Keratinocyte (primary cell): ENCODE data around the gene ALKBH2. TPM values are rescaled to one million over a fixed set of nuclear protein-coding genes. Genes with fewer than 3 reads are reported as not detected.

Source experiments
- DNase-seq: peaks from one replicate; pipeline ENCODE4 v3.0.0-alpha.2; 2011; ENCODE audit warnings: low read depth, missing footprints, low spot score
- FAIRE-seq: peaks from 2 replicates; lab custom pipeline; 2011; peaks lifted over from hg19 to GRCh38; lab: Jason Lieb, UNC
- H2AFZ ChIP-seq: 2 replicates; pipeline ENCODE4 v1.6.0; 2012; ENCODE audit warnings: low read length, control low read depth, inconsistent platforms; ENCODE audit not compliant: control insufficient read depth
- H3K27ac ChIP-seq: 2 replicates; pipeline ENCODE4 v1.5.1; 2011; ENCODE audit warnings: low read length; ENCODE audit not compliant: control insufficient read depth, insufficient read depth
- H3K27me3 ChIP-seq: 3 replicates; pipeline ENCODE4 v1.6.0; 2011; ENCODE audit warnings: low read length; ENCODE audit not compliant: control insufficient read depth, insufficient read depth; ENCODE audit errors: extremely low read depth
- H3K36me3 ChIP-seq, 2 experiments: 2 replicates in 1 of 2; 3 replicates in 1 of 2; pipeline ENCODE4 v1.5.1; 2011; ENCODE audit warnings: low read length in 2 of 2, mild to moderate bottlenecking in 1 of 2; ENCODE audit not compliant: control insufficient read depth in 2 of 2, insufficient read depth in 2 of 2; ENCODE audit errors: extremely low read depth in 1 of 2
- H3K4me1 ChIP-seq: 3 replicates; pipeline ENCODE4 v1.5.1; 2011; ENCODE audit warnings: low read length; ENCODE audit not compliant: control insufficient read depth, insufficient read depth; ENCODE audit errors: extremely low read depth
- H3K4me2 ChIP-seq: 3 replicates; pipeline ENCODE4 v1.6.0; 2011; ENCODE audit warnings: low read depth, low read length; ENCODE audit not compliant: control insufficient read depth, insufficient read depth; ENCODE audit errors: extremely low read depth
- H3K4me3 ChIP-seq, 3 experiments: fragments of 200-600 bp in 1 of 3; sonication (generic) in 1 of 3; 2 replicates in 2 of 3; 3 replicates in 1 of 3; pipeline ENCODE4 v1.5.1; 2011 to 2016; ENCODE audit warnings: low read length in 3 of 3, mild to moderate bottlenecking in 3 of 3, control low read depth in 2 of 3, inconsistent platforms in 1 of 3, low read depth in 1 of 3, mixed read lengths in 1 of 3, mixed run types in 1 of 3, moderate library complexity in 1 of 3; ENCODE audit not compliant: control insufficient read depth in 2 of 3, insufficient read depth in 2 of 3; ENCODE audit errors: extremely low read depth in 1 of 3
- H3K79me2 ChIP-seq: 2 replicates; pipeline ENCODE4 v1.6.0; 2012; ENCODE audit warnings: low read length; ENCODE audit not compliant: control insufficient read depth, insufficient read depth
- H3K9ac ChIP-seq: 3 replicates; pipeline ENCODE4 v1.6.0; 2011; ENCODE audit warnings: low read length; ENCODE audit not compliant: control insufficient read depth, insufficient read depth; ENCODE audit errors: extremely low read depth
- H3K9me1 ChIP-seq: 3 replicates; pipeline ENCODE4 v1.6.0; 2011; ENCODE audit warnings: low read length; ENCODE audit not compliant: control insufficient read depth, insufficient read depth; ENCODE audit errors: extremely low read depth
- H3K9me3 ChIP-seq: 2 replicates; pipeline ENCODE4 v1.5.1; 2012; ENCODE audit warnings: low read depth, low read length; ENCODE audit not compliant: control insufficient read depth
- H4K20me1 ChIP-seq: 3 replicates; pipeline ENCODE4 v1.6.0; 2011; ENCODE audit warnings: low read length; ENCODE audit not compliant: control insufficient read depth, insufficient read depth; ENCODE audit errors: extremely low read depth
- CTCF ChIP-seq, 3 experiments: IDR thresholded peaks in 1 of 3; conservative IDR thresholded peaks in 1 of 3; optimal IDR thresholded peaks in 1 of 3; 2 replicates in 2 of 3; 3 replicates in 1 of 3; pipeline versions ENCODE3 to v1.5.1; 2011; ENCODE audit warnings: low read length in 3 of 3, mild to moderate bottlenecking in 3 of 3, moderate library complexity in 2 of 3, control low read depth in 1 of 3, inconsistent platforms in 1 of 3; ENCODE audit not compliant: insufficient read depth in 2 of 3; ENCODE audit errors: extremely low read depth in 1 of 3
- EZH2 ChIP-seq: IDR thresholded peaks from one replicate; pipeline ENCODE4 v1.6.1; 2012; ENCODE audit warnings: inconsistent platforms, mild to moderate bottlenecking, low read length, moderate library complexity
- dilution Hi-C: fragments of 300-500 bp; cut with MboI; formaldehyde crosslinking; loops from one replicate; pipeline ENCODE4 v1.7.0; 2020; ENCODE audit warnings: low sequenced_read_pairs; ENCODE audit not compliant: extremely low pct_ligation_motif_present
- polyA plus RNA-seq, 5 experiments: library from polyadenylated mRNA; depleted of rRNA in 3 of 5; stranded (reverse) in 3 of 5; stranded (forward) in 1 of 5; unstranded in 1 of 5; fragments of >200 nt; gene quantifications; 1 replicate in 1 of 5; 2 replicates in 3 of 5; 3 replicates in 1 of 5; pipeline versions ENCODE4 v1.2.1 to v1.2.3, GENCODE V29; 2011 to 2012; ENCODE audit warnings: missing spikeins in 2 of 5, low read depth in 1 of 5, low replicate concordance in 1 of 5

ALKBH2 gene
- polyA plus RNA-seq, 1 donor (not counting 4 experiments of a cell fraction or from before 2014, with no cell fraction given), result 25.2 TPM

- no peaks in the 10 kb centered on the region for H4K20me1 ChIP-seq
- no peak overlapping the region for H3K9ac ChIP-seq
- H3K27ac ChIP-seq, result no peak overlapping the region
- DNase-seq (no peak), FAIRE-seq (no peak)
- no peak for TF ChIP-seq EZH2
- no peak for TF ChIP-seq CTCF (optimal IDR thresholded peaks at IDR 0.05 in 1 of 3, IDR thresholded peaks at IDR 0.05 in 1 of 3, conservative IDR thresholded peaks at IDR 0.05 in 1 of 3; ENCODE audit: extremely low read depth in 1 of 3, insufficient read depth in 2 of 3, low read length in 3 of 3)
- H3K4me3 ChIP-seq, result no peak overlapping the region
- no peaks in the 10 kb centered on the region for H3K27me3 ChIP-seq
- no peak overlapping the region for H2AFZ ChIP-seq
- no peaks in the 10 kb centered on the region for H3K9me3 ChIP-seq
- H3K36me3 ChIP-seq, result no peaks in the 10 kb centered on the region
- no peaks in the 10 kb centered on the region for H3K4me1 ChIP-seq
- no peak overlapping the region for H3K4me2 ChIP-seq
- H3K79me2 ChIP-seq, result no peaks in the 10 kb centered on the region
- no peaks in the 10 kb centered on the region for H3K9me1 ChIP-seq
- dilution Hi-C loops, result loop anchor here (25.0 kb wide), 1 partner anchor 267 kb away; no protein-coding TSS in a partner anchor
Measured at GRCh38 chr12:109120095-109120494, 26.8 kb upstream of the ALKBH2 start.

- no peak overlapping the region for H3K4me3 ChIP-seq
- DNase-seq (no peak), FAIRE-seq (no peak)
- H3K36me3 ChIP-seq, result no peaks in the 10 kb centered on the region
- TF ChIP-seq CTCF (optimal IDR thresholded peaks at IDR 0.05 in 1 of 3, IDR thresholded peaks at IDR 0.05 in 1 of 3, conservative IDR thresholded peaks at IDR 0.05 in 1 of 3; ENCODE audit: extremely low read depth in 1 of 3, insufficient read depth in 2 of 3, low read length in 3 of 3) (no peak), EZH2 (no peak)
- no peak overlapping the region for H2AFZ ChIP-seq
- no peaks in the 10 kb centered on the region for H4K20me1 ChIP-seq
- no peak overlapping the region for H3K4me2 ChIP-seq
- no peaks in the 10 kb centered on the region for H3K9me3 ChIP-seq
- H3K9ac ChIP-seq, result no peak overlapping the region
- dilution Hi-C loops, result loop anchor here (25.0 kb wide), 1 partner anchor 271 kb away; no protein-coding TSS in a partner anchor
- peaks cover 3% of the 10 kb centered on the region for H3K4me1 ChIP-seq
- no peaks in the 10 kb centered on the region for H3K27me3 ChIP-seq
- H3K9me1 ChIP-seq, result no peaks in the 10 kb centered on the region
- H3K27ac ChIP-seq, result no peak overlapping the region
- H3K79me2 ChIP-seq, result no peaks in the 10 kb centered on the region
Measured at GRCh38 chr12:109116611-109116949, 23.3 kb upstream of the ALKBH2 start.
